Brain microvascular endothelial cell (primary cell): ENCODE data around the gene IST1.

ENCODE experiments used
- DNase-seq: peaks from one replicate; pipeline ENCODE4 v3.0.0-alpha.2; 2020
- H3K27ac ChIP-seq: fragments of 250-450 bp; sonication (Bioruptor Pico); 2 replicates; pipeline ENCODE4 v1.5.1; 2020; ENCODE audit warnings: mild to moderate bottlenecking, moderate library complexity
- H3K27me3 ChIP-seq: fragments of 250-450 bp; sonication (Bioruptor Pico); replicated peaks from 2 replicates; pipeline ENCODE4 v1.5.1; 2020; ENCODE audit warnings: mild to moderate bottlenecking
- H3K36me3 ChIP-seq: fragments of 250-450 bp; sonication (Bioruptor Pico); replicated peaks from 2 replicates; pipeline ENCODE4 v1.5.1; 2020; ENCODE audit warnings: mild to moderate bottlenecking
- H3K4me3 ChIP-seq: 2 replicates; pipeline ENCODE4 v1.5.1; 2011; ENCODE audit warnings: low read depth, mild to moderate bottlenecking, control low read depth, low read length, moderate library complexity
- in situ Hi-C: cut with HindIII; loops from 2 replicates; pipeline ENCODE4 v1.10.0; 2017; ENCODE audit warnings: low sequenced_read_pairs, low pct_ligation_motif_present
- TF ChIP-seq, protein P1 (sequence below): IDR thresholded peaks from 2 replicates; pipeline ENCODE4 v1.5.1; 2011; ENCODE audit warnings: low read depth, mild to moderate bottlenecking, moderate library complexity, low read length, control low read depth, inconsistent platforms; ENCODE audit errors: missing control alignments

The IST1 gene

DNA sequence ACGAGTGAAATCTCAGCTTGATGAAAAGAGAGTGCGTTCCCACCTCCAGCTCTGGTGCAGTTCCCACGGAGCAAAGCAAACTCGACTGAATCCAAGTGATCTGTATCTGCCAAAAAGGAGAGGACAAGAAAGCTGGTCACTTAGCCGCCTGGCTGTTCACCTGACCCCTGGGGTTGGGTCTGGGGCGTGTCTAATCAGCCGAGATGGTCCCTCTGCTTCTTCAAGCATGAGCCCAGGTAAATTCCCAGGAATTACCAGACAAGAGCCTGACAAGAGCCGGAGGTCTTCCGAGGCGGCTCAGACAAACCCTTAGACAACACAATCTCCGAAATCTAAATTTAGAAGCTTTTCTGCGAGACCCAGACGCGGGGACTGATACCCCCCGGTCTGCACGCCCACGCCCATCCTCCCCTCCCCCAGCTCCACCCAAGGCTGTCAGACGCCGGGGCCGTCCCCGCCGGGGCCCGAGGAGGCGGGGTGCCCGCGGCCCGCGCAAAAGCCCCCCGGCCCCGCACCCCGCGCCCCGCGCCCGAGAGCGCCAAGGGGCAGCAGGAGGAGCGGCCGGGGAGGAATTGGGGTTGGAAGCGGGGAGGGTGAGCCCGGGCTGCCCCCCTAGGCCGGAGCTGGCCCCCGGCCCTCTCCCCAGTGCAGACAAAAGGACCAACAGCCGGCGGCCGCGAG, 12.0 kb upstream of the IST1 start:
- DNase-seq: peak; percentile 1
- H3K36me3 ChIP-seq: no peaks in the 10 kb centered on the region
- H3K27ac ChIP-seq: peak overlapping the region; percentile 72
- TF ChIP-seq, protein P1, sequence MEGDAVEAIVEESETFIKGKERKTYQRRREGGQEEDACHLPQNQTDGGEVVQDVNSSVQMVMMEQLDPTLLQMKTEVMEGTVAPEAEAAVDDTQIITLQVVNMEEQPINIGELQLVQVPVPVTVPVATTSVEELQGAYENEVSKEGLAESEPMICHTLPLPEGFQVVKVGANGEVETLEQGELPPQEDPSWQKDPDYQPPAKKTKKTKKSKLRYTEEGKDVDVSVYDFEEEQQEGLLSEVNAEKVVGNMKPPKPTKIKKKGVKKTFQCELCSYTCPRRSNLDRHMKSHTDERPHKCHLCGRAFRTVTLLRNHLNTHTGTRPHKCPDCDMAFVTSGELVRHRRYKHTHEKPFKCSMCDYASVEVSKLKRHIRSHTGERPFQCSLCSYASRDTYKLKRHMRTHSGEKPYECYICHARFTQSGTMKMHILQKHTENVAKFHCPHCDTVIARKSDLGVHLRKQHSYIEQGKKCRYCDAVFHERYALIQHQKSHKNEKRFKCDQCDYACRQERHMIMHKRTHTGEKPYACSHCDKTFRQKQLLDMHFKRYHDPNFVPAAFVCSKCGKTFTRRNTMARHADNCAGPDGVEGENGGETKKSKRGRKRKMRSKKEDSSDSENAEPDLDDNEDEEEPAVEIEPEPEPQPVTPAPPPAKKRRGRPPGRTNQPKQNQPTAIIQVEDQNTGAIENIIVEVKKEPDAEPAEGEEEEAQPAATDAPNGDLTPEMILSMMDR: peak; percentile 54
- no peaks in the 10 kb centered on the region for H3K27me3 ChIP-seq
- in situ Hi-C loops: no loop called here
- H3K4me3 ChIP-seq: peak overlapping the region; percentile 72

DNA sequence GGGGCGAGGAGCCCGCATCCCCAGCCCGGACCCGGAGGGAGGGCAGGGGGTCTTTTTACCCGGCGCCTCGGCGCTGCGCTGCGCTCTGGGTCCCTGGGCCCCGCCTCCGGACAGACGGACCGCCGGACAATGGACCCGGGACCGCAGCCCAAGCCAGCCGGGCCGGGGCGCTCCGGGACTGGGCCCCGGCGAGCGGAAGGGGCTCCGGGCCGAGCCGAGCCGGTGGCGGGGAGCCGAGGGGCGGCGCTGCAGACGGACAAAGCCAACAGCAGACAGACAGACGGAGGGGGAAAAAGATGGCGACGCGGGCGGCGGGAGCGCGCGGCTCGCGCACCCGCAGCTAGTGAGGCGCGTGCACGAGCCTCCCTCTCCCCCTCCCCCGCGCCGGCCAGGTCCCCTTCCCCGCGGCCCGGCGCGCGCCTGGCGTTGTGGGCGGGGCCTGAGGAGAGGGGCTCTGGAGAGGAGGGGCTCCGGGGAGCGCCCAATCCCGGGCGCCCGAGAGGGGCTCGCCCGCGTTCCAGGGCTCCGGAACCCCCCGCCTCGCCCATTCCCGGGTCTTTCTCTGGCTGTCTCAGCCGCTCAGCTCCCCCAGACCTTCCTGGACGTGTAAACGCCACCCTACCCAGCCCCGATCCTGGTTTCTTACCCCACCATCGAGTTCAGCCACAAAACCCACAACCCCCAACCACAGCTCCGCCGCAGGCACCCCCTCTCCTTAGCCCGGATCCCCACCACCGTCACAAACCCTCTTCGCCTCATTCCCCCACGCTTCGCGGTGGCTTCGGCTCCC, 11.3 kb upstream of the IST1 start, which contains the start of gene ZNF821:
Gene ZNF821, minus strand, starts transcription at position 334 of the 790 bp plus-strand sequence. CDS start 4,236 bp downstream, outside the sequence.
- TF ChIP-seq, protein P1: no peak
- H3K36me3 ChIP-seq: no peaks in the 10 kb centered on the region
- peak within 1 kb of the TSS; percentile 72 for H3K27ac ChIP-seq
- H3K27me3 ChIP-seq: no peaks in the 10 kb centered on the region
- in situ Hi-C loops: no loop called here
- H3K4me3 ChIP-seq: peak within 1 kb of the TSS; percentile 72
- DNase-seq: peak; percentile 51

DNA sequence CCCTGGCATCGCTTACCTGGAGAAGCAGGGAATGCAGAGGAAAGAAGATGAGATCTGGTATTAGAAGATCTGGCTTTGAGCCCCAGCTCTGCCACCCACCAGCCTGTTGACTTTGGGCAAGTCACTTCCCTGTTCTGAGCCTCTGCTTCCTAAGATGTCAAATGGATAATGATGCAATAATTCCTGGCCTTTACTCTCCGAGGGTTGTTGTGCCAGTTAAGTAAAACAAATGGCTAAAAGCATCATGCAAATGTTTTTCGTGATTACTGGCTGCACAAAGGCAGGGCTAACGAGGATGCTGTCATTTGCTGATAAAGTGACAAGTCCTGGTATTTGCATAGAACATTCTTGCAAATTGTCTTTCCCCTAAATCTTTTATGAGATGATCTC, 10.1 kb upstream of the IST1 start:
- Histone ChIP-seq H3K4me3 (no peak overlapping the region), H3K27me3 (no peaks in the 10 kb centered on the region), H3K27ac (no peak overlapping the region), H3K36me3 (no peaks in the 10 kb centered on the region)
- DNase-seq: no peak
- in situ Hi-C loops: no loop called here
- TF ChIP-seq, protein P1: no peak

DNA sequence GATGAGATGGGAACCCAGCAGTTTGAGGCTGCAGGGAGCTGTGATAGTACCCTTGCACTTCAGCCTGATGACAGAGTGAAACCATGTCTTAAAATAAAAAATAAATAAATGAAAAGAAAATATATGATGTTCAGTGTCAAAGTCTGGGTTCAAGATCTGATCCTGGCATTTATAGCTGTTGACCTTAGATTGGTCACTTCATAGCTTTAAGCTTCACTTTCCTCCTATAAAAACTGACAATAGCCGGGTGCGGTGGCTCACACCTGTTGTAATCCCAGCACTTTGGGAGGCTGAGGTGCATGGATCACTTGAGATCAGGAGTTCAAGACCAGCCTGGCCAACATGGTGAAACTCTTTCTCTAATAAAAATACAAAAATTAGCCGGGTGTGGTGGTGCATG, 6.2 kb upstream of the IST1 start:
- DNase-seq: no peak
- no peak overlapping the region for H3K4me3 ChIP-seq
- H3K27ac ChIP-seq: no peak overlapping the region
- no peaks in the 10 kb centered on the region for H3K36me3 ChIP-seq
- in situ Hi-C loops: no loop called here
- no peaks in the 10 kb centered on the region for H3K27me3 ChIP-seq
- TF ChIP-seq, protein P1: no peak

DNA sequence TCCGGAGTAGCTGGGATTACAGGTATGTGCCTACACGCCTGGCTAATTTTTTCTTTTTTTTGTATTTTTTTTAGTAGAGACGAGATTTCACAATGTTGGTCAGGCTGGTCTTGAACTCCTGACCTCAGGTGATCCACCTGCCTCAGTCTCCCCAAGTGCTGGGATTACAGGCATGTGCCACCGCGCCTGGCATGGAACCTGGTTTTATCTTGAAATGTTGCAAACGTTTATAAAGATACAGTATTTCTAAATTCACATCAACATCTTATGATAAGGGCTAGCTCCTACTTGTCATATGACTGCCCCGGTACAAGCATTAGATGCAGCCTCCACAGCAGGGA, 1.5 kb upstream of the IST1 start:
- H3K27ac ChIP-seq: peak overlapping the region; percentile 91
- no peak for DNase-seq
- in situ Hi-C loops: no loop called here

More for the DNA sequence above, 1.5 kb upstream of the IST1 start:
- TF ChIP-seq, protein P1: no peak
- Histone ChIP-seq H3K27me3 (no peaks in the 10 kb centered on the region), H3K36me3 (no peaks in the 10 kb centered on the region), H3K4me3 (peak overlapping the region; percentile 91)
